ENCODE data around the gene HCRT.

HCRT gene

GRCh38 chr17:42136654-42137051 is 48.6 kb downstream of the HCRT start:
- no peak for DNase-seq

DNA sequence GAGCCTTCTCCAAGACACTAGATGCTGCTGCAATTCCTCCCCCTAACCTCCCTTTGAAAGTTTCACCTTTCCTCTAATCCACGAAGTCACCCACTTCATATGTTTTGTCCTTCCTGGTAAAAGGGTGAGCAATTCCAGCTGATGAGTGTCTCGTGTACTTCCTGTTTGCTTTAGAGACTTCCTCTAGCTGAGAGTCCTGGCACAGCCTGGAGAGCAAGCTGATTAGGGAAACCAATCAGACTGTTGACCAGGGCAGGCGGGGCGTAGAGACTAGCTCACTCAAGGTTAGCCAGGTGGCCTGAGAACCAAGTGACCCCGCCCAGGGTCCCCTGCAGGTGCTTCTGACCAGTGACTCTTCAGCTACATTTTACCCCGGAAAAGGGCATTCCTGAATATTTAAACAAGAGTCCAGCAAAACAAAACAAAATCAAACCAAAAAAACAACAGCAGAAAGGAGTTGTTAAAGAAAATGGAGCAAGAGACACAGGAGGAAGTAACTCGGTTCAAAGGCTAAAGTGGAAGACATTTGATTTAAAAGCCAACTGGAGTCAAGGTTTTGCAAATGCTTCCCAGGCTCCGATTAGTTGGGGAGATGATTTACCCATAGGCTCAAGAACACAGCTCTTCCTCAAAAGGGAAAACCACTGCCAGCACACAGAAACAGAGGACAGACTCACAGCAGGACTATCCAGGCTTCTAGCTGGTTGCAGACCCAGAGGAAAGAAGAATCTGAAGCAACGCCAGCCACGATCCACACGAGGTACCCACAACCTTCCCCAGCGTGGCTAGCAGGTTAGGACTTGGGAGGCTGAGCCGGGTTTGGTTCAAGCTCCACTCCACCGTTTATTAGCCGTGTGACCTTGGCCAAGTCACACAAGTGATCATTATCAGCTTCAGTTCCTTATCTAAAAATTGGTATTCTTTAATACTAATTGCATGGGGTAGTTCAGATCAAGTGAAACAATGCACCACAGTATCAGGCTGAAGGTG is 49.3 kb downstream of the HCRT start:
- peak; percentile 79 for DNase-seq

DNA sequence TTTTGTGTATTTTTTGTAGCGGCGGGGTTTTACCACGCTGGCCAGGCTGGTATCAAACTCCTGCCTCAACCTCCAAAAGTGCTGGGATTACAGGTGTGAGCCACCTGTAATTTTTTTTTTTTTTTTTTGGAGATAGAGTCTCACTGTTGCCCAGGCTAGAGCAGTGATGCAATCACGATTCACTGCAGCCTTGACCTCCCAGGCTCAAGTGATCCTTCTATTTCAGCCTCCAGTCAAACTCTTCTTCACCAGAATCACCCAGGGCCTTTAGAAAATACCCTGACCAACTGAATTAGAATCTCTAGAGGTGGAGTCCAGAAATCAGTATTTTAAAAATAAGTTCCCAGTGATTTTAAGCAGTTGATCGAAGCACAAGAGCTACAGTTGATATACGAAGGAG is 50.1 kb downstream of the HCRT start:
- no peak for DNase-seq

All from NCI-H2029 treated with DMSO at 0.1 percent for 48 hours (cell line).